Erythroblast (primary cell): ENCODE results near the gene E2F2.
"Not testable (repeated sequence)": the region's sequence is repeated elsewhere in the genome, so short reads cannot be mapped to it uniquely, and the experiment has no call there.

ENCODE experiments used
- GATA1 ChIP-seq: IDR thresholded peaks from 2 replicates; pipeline ENCODE4 v1.6.1; 2011; ENCODE audit warnings: low read depth, mild to moderate bottlenecking, control low read depth, low read length, moderate library complexity
- POLR2A ChIP-seq: IDR thresholded peaks from 2 replicates; pipeline ENCODE4 v1.6.1; 2011; ENCODE audit warnings: mild to moderate bottlenecking, low read length

GRCh38 chr1:23492776-23493175 lies 38.3 kb downstream of the E2F2 start:
- not testable (repeated sequence) for TF ChIP-seq POLR2A, GATA1
